C4-2B (cell line): Measurements from ENCODE around the gene APOL2.

Source experiments
- ZFX ChIP-seq: fragments of 450-650 bp; IDR thresholded peaks from 2 replicates; pipeline ENCODE4 v1.6.1; 2017
- TF ChIP-seq, protein P1 (sequence below): fragments of 450-650 bp; conservative IDR thresholded peaks from 2 replicates; pipeline ENCODE4 v1.5.1; 2017; ENCODE audit warnings: mild to moderate bottlenecking

DNA sequence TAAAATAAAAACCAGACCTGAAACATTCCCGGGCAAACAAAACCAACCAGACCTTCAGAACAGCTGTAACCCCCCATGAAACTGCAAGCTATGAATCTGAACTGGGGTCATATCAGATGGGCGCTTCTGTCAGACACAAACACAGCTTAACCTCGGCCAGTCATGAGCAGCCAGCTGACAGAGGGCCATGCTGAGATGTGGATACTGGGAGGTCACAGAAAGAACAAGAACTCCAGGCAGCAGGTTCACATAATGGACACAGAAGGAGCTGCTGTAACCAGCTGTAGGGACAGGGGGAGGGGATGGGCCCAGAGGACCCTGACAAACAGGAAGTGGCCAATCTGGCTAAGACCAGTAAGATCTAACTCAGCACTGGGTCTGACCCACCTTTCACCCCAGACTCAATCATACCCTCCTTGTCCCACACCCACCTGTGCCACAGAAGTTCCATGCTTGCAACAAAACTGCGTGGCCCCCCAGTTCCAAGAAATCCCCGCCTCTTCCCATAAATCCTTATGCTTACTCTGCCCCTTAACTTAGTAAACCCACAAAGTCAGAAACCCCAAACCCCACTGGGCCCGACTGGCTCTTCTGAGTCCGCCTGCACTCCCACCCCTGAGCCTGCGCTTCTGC lies 41.7 kb downstream of the APOL2 start:
- TF ChIP-seq, protein P1, sequence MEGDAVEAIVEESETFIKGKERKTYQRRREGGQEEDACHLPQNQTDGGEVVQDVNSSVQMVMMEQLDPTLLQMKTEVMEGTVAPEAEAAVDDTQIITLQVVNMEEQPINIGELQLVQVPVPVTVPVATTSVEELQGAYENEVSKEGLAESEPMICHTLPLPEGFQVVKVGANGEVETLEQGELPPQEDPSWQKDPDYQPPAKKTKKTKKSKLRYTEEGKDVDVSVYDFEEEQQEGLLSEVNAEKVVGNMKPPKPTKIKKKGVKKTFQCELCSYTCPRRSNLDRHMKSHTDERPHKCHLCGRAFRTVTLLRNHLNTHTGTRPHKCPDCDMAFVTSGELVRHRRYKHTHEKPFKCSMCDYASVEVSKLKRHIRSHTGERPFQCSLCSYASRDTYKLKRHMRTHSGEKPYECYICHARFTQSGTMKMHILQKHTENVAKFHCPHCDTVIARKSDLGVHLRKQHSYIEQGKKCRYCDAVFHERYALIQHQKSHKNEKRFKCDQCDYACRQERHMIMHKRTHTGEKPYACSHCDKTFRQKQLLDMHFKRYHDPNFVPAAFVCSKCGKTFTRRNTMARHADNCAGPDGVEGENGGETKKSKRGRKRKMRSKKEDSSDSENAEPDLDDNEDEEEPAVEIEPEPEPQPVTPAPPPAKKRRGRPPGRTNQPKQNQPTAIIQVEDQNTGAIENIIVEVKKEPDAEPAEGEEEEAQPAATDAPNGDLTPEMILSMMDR = no peak
- TF ChIP-seq ZFX = no peak
